A549 (cell line): ENCODE measurements around the gene C11orf21.

Experiments used
- CHD2 ChIP-seq: fragments of 150-350 bp; IDR thresholded peaks from 2 replicates; pipeline ENCODE4 v1.6.1; 2014; ENCODE audit warnings: low read length; ENCODE audit not compliant: partially characterized antibody
- CHD4 ChIP-seq: fragments of 200-600 bp; sonication (generic); IDR thresholded peaks from 2 replicates; pipeline ENCODE4 v1.6.1; 2016; ENCODE audit warnings: antibody characterized with exemption, mild to moderate bottlenecking, borderline replicate concordance
- JUNB ChIP-seq: fragments of >200 bp; sonication (Bioruptor Twin); formaldehyde crosslinking; IDR thresholded peaks from 2 replicates; pipeline ENCODE4 v1.6.1; 2016
- KDM1A ChIP-seq: fragments of 200-600 bp; sonication (generic); IDR thresholded peaks from 2 replicates; pipeline ENCODE4 v1.6.1; 2016; ENCODE audit warnings: low read depth, mild to moderate bottlenecking
- NPAS2 ChIP-seq: fragments of 250-450 bp; sonication (Bioruptor Pico); IDR thresholded peaks from 2 replicates; pipeline ENCODE4 v1.8.0; 2022; ENCODE audit warnings: mild to moderate bottlenecking, moderate library complexity, borderline replicate concordance
- POLR2A ChIP-seq: IDR thresholded peaks from 2 replicates; pipeline ENCODE4 v1.6.1; 2012; ENCODE audit warnings: mild to moderate bottlenecking, low read length
- POLR2AphosphoS2 ChIP-seq: conservative IDR thresholded peaks from 2 replicates; pipeline ENCODE4 v1.6.1; 2012; ENCODE audit warnings: low read length, improper control_type of control experiment, inconsistent platforms
- RFX5 ChIP-seq: fragments of 450-650 bp; IDR thresholded peaks from 2 replicates; pipeline ENCODE4 v1.7.1; 2014; ENCODE audit warnings: antibody characterized with exemption, mild to moderate bottlenecking, moderate library complexity
- ZNF302 ChIP-seq: fragments of 250-450 bp; sonication (Bioruptor Pico); IDR thresholded peaks from 2 replicates; pipeline ENCODE4 v1.9.0; 2021; ENCODE audit warnings: inconsistent platforms, mild to moderate bottlenecking, moderate library complexity
- TF ChIP-seq, protein P1 (sequence below): fragments of >200 bp; sonication (Bioruptor Twin); formaldehyde crosslinking; IDR thresholded peaks from 3 replicates; pipeline ENCODE4 v1.5.1; 2016
- TF ChIP-seq, protein P2 (sequence below): fragments of 200-600 bp; sonication (generic); IDR thresholded peaks from 2 replicates; pipeline ENCODE4 v1.6.1; 2016; ENCODE audit warnings: antibody characterized with exemption, mild to moderate bottlenecking, moderate library complexity
- TF ChIP-seq, protein P3 (sequence below): IDR thresholded peaks from 2 replicates; pipeline ENCODE4 v1.6.1; 2012

DNA sequence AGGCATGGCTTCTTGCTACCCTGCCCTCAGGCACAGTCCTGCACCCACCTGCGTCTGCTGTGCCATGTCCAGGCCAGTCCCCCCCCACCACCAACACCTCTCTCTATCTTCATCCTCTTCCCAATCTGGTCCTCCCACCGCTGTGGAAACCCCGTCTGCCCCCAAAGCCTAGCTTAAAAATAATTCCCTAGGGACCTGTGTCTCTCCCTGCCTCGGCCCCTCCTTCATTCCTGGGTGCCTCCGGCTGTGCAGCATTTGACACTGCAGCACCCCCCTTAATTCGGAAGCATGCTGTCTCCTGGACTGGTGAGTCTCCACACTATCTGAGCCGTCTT is 28.8 kb downstream of the C11orf21 start:
- TF ChIP-seq ZNF302 (CRISPR knock-in tag) (no peak), RFX5 (no peak), POLR2AphosphoS2 (no peak), CHD2 (no peak), KDM1A (no peak), JUNB (no peak), NPAS2 (CRISPR knock-in tag) (no peak), POLR2A (no peak), CHD4 (no peak)
- TF ChIP-seq, protein P1, sequence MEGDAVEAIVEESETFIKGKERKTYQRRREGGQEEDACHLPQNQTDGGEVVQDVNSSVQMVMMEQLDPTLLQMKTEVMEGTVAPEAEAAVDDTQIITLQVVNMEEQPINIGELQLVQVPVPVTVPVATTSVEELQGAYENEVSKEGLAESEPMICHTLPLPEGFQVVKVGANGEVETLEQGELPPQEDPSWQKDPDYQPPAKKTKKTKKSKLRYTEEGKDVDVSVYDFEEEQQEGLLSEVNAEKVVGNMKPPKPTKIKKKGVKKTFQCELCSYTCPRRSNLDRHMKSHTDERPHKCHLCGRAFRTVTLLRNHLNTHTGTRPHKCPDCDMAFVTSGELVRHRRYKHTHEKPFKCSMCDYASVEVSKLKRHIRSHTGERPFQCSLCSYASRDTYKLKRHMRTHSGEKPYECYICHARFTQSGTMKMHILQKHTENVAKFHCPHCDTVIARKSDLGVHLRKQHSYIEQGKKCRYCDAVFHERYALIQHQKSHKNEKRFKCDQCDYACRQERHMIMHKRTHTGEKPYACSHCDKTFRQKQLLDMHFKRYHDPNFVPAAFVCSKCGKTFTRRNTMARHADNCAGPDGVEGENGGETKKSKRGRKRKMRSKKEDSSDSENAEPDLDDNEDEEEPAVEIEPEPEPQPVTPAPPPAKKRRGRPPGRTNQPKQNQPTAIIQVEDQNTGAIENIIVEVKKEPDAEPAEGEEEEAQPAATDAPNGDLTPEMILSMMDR: no peak
- TF ChIP-seq, protein P2, sequence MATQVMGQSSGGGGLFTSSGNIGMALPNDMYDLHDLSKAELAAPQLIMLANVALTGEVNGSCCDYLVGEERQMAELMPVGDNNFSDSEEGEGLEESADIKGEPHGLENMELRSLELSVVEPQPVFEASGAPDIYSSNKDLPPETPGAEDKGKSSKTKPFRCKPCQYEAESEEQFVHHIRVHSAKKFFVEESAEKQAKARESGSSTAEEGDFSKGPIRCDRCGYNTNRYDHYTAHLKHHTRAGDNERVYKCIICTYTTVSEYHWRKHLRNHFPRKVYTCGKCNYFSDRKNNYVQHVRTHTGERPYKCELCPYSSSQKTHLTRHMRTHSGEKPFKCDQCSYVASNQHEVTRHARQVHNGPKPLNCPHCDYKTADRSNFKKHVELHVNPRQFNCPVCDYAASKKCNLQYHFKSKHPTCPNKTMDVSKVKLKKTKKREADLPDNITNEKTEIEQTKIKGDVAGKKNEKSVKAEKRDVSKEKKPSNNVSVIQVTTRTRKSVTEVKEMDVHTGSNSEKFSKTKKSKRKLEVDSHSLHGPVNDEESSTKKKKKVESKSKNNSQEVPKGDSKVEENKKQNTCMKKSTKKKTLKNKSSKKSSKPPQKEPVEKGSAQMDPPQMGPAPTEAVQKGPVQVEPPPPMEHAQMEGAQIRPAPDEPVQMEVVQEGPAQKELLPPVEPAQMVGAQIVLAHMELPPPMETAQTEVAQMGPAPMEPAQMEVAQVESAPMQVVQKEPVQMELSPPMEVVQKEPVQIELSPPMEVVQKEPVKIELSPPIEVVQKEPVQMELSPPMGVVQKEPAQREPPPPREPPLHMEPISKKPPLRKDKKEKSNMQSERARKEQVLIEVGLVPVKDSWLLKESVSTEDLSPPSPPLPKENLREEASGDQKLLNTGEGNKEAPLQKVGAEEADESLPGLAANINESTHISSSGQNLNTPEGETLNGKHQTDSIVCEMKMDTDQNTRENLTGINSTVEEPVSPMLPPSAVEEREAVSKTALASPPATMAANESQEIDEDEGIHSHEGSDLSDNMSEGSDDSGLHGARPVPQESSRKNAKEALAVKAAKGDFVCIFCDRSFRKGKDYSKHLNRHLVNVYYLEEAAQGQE: no peak
- TF ChIP-seq, protein P3, sequence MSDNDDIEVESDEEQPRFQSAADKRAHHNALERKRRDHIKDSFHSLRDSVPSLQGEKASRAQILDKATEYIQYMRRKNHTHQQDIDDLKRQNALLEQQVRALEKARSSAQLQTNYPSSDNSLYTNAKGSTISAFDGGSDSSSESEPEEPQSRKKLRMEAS: no peak
